GM21367 (cell line): Measurements from ENCODE around the gene CCNB3.

Experiments
- ATAC-seq: cut with Tn5 transposase; IDR thresholded peaks from one replicate; pipeline ENCODE4 v1.9.1; 2021; ENCODE audit not compliant: unreplicated experiment

Gene CCNB3

GRCh38 chrX:50333308-50333707 lies 128.7 kb downstream of the CCNB3 start:
- ATAC-seq = no peak

- ATAC-seq = no peak
Observed at GRCh38 chrX:50343917-50344316, 139.4 kb downstream of the CCNB3 start.

DNA sequence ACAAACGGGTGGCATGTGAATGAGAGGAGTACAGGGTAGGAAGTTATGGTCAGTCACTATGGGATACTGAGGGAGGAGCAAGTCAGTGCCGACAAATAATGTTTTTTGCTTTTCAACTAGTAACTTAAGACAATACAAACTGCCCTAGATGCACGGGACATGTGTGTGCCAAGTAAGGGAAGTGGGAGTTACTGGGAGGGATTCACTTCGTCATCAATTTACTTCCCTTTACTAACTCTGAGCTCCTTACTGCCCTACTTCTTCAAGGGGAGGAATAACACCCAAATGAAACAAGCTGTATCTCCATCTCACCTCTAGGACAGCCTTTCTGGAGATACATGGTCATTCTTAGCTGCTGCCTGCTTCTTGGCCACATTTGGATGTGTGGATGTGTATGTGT lies 168.4 kb downstream of the CCNB3 start:
- ATAC-seq = no peak

DNA sequence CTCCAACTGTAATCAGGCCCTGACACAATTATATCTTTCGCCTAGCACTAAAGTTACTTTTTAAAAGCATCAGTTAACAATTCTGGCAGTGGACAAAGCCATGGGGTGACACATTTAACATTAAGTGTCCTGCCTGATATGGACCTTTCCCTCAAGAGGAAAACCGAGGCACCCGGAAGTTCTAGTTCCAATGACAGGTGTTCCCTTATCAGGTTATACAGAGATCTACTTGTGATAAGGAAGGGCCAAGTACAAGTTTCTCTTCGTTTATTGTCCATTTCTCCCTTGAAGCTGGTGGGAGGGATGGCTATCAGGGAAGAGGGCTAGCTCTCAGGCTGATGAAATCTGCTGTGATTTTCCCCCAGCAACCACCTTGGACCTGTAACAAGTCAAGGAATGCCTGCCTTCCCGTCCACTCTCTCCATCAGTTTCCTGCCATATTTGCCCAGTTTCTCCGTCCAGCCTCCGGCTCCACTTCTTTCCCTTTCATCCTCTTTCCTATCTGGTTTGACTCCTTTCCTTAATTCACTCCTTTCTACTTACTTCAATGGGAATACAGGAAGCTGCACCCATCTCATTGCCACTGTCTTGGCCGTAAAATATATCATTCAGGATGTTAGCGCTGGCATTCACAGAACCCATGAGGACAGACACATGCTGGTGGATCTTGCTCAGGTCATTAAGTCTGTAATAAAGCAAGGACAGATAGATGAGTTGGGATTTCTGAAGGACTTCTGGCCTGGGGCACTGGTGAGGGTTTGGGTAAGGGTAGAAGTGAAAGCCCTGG lies 171.1 kb downstream of the CCNB3 start:
- ATAC-seq = no peak

DNA sequence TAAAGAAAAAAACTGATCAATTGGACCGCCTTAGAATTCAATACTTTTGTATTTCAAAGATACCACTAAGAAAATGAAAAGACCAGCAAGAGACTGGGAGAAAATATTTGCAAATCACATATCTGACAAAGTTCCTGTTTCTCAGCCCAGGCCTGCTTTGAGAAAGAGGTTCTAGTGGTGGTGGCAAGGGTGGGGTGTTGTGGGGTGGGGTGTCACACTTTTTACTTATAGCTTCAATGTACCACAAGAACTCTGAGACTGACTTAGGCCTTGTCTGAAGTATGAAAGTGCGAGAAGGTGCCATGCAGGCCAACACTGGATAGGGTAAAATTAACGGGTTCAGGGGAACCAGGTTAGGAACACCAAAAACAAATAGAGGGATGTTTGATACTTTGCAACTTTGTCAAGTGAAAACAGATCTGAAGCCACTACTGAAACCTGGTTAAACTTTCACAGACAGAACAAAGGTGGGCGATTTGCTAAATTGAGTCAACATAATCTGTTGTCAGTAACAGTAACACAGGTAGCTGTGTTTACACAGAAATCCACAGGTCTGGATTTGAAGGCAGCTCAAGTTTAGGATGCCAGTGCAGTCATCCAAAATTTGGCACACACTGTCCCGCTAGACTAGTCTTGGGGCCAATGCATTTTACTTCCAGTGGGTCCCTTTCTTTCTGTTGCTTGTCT lies 177.3 kb downstream of the CCNB3 start:
- ATAC-seq = no peak

GRCh38 chrX:50386520-50386919 lies 182.0 kb downstream of the CCNB3 start:
- ATAC-seq = no peak

DNA sequence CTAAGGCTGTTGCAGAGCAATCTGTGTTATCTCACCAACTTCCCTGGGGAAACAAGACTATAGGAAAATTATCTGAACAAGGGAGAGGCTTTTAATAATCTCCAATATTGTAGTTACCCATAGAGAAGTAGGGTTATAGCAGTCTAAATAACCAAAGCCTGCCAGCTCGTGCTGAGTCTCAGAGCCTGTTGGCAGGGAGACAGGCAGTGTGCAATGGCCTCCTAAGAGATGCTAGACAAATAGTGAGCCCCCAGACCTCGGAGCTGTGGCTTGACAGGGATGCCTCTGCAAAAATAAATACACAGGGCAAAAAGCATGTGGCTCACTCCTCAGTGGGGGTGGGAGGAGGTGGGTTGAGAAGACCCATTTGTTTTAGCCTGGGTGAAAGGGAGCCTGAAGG lies 189.3 kb downstream of the CCNB3 start:
- ATAC-seq = no peak
